Measurements from ENCODE around the gene ZNF283.

ZNF283 gene

DNA sequence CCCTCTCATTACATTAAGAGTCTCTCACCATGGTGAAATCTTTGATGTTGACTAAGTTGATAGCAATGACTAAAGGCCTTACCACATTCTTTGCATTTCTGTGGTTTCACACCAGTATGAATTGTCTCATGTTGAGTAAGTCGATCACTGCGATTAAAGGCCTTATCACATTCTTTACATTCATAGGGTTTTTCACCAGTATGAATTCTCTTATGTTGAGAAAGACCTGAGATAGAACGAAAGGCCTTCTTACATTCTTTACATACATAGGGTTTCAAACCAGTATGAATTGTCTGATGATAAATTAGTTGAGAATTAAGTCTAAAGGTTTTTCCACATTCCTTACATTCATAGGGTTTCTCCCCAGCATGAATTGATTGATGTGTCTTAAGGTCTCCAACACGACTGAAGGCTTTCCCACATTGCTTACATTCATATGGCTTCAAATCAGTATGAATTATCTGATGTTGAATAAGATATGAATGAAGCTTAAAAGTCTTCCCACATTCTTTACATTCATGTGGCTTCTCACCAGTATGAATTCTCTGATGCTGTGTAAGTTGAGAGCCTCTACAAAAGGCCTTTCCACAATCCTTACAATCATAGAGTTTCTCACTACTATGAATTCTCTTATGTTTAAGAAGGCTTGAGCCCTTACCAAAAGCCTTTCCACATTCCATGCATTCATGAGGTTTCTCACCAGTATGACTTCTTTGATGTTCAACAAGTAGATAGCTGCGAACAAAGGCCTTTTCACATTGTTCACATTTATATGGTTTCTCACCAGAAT is 45.6 kb downstream of the ZNF283 start:
- DNase-seq, result no peak

DNA sequence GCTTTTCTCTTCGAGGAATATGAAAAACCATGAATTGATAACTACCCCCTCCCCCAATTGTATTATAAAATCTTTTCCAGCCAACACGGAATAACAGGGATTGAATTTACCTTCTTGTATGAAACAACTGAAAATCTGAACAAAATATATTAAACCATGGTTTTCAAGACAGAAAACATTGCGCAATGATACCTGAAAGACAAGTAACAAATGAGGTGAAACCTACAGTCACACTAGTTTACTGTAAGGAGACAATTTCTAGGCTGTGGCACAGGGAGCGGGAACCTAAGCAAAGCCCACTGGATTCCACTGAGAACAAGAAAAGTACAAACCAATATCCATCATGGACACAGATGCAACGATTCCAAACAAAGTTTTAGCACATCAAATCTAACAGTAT is 53.4 kb downstream of the ZNF283 start:
- DNase-seq, result no peak

DNA sequence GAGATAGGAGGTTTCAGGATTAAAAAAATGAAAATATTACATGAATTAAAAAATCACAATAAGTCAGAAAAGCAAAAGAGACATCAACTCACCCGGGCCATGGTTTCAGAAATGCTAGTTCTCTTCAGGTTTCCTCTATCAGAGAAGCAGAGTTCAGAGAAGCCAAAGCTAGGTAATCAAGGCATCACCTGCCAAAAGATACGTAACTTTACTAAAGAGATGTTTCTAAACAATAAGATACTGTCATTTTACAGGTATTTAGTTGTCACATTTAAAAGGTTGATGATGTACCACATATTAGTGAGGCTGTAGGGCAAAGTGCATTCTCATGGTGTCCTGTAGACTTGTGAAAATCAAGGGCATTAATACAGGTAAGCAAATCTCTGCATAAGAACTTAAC is 56.7 kb downstream of the ZNF283 start, which contains the start of gene ZNF404:
Gene ZNF404, minus strand, starts transcription at position 101 of the 400 bp plus-strand sequence.
- no peak for DNase-seq

DNA sequence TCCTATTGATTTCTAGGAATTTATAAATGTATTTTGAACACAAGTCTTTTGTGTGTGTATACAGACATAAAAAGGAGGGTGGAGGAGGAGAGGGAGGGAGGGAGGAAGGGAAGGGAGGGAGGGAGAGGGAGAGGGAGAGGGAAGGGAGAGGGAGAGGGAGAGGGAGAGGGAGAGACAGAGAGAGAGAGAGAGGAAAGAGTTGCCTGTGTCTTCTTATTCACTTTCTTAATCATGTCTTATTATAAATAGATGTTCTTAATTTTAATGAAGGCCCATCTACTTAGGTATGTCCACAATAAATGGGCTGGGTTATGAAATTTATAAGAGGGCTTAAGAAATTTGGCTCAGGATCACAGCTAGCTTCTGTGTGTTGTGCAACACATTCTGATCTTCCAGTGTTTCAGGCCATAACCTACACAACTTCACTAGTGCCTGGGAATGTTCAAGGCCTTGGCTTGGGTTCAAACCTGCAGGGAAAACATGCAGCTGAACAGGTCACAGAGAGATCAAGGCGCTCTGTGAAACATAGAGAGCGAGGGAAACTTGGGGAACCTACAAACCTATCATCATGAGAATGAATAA is 68.7 kb downstream of the ZNF283 start:
- no peak for DNase-seq
